ENCODE results near the gene SPCS1. TPM values are rescaled to one million over a fixed set of nuclear protein-coding genes. Genes with fewer than 3 reads are reported as not detected.

Gene SPCS1
- total and polyA plus RNA-seq, 11 donors, result 48.6 to 176 (median 80.2) TPM

DNA sequence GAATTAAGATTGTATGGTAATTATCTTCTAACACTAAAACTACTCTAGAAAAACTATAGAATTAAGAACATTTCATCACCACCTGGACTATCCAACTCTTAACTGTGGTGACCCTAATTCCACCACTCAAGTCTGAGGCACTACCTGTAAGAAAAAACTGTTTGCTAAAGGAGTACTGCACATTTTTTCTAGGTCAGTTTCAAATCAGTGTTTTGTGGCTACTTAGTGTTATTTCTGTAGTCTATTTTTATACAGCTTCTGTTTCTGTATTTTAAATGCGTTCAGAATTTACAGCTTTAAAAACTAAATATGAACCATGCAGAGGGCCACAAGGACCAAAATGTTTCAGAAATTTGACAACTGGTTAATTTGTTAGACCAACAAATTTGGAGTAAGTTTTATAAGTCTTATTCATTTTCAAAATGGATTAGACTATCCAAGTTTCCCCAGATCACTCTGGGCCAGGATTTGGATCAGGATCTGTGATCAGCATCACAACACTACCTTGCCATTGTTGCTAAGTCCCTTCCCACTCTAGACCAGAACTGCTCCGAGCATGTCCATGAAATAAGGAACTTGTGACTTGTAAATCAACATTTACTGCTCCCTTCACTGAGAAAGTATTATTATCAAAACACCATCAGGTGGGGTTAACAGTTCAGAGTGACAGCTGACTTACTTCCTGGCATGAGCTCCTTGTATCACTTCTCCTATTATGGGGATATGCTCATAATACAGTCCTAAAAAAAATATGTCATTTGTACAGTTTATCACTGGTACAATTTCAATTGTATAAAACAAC, 8.9 kb upstream of the SPCS1 start:
- ATAC-seq (no peak), DNase-seq (no peak)
- Histone ChIP-seq H3K27me3 (no peaks in the 10 kb centered on the region), H3K27ac (no peak overlapping the region), H3K9me3 (no peaks in the 10 kb centered on the region), H3K4me1 (no peaks in the 10 kb centered on the region), H3K4me3 (no peak overlapping the region), H3K36me3 (peaks cover 0 to 83% (median 78%) of the 10 kb centered on the region in 9 donors)
- 86 to 89% (median 87%) methylated on average over 2 of the region's 2 CpGs for whole genome bisulfite sequencing, 4 donors
- TF ChIP-seq CTCF (IDR thresholded peaks at IDR 0.05) (no peak), POLR2A (IDR thresholded peaks at IDR 0.05) (no peak)
- intact Hi-C loops (cut with DNase I), result no loop called here

DNA sequence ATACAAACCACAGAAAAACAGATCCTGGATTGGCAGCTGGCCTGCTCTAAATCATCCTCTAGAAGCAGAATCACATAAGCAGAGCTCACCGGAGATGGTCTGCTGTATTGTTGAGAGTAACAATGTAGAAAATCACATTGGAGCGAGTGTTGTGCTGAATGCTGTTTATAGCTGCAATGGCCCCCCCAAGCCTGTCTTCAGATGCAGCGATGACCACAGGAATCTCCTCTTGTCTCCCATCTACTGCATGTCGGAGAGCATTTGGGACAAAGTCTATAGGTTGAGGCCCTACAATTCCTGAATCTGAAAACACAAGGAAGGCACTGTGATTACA, 8.3 kb upstream of the SPCS1 start:
- no peaks in the 10 kb centered on the region for H3K9me3 ChIP-seq
- WGBS, 4 donors, result 93 to 98% (median 94%) methylated on average over 4 of the region's 4 CpGs
- H3K4me3 ChIP-seq, result no peak overlapping the region
- intact Hi-C loops (cut with DNase I), result no loop called here
- H3K4me1 ChIP-seq, result no peaks in the 10 kb centered on the region
- ATAC-seq (no peak), DNase-seq (no peak)
- H3K27me3 ChIP-seq, result no peaks in the 10 kb centered on the region
- H3K36me3 ChIP-seq, result peaks cover 0 to 77% (median 72%) of the 10 kb centered on the region in 9 donors
- no peak overlapping the region for H3K27ac ChIP-seq
- TF ChIP-seq POLR2A (IDR thresholded peaks at IDR 0.05), result no peak
- no peak for TF ChIP-seq CTCF (IDR thresholded peaks at IDR 0.05)

- H3K27ac ChIP-seq, result no peak overlapping the region
- H3K36me3 ChIP-seq, result peaks cover 0 to 29% (median 24%) of the 10 kb centered on the region in 9 donors
- intact Hi-C loops (cut with DNase I), result no loop called here
- no peak for DNase-seq
- no peak for TF ChIP-seq CTCF (IDR thresholded peaks at IDR 0.05)
- TF ChIP-seq POLR2A (IDR thresholded peaks at IDR 0.05), result no peak
- H3K4me3 ChIP-seq, result no peak overlapping the region
- no peaks in the 10 kb centered on the region for H3K27me3 ChIP-seq
- no peaks in the 10 kb centered on the region for H3K9me3 ChIP-seq
- WGBS, 4 donors, result 88 to 93% (median 90%) methylated on average over 7 of the region's 7 CpGs
- peaks cover 0 to 40% (median 32%) of the 10 kb centered on the region in 12 donors for H3K4me1 ChIP-seq
- no peak for ATAC-seq
These were observed 2.6 kb upstream of the SPCS1 start for GRCh38 chr3:52703341-52703740.

- Histone ChIP-seq H3K4me1 (peaks cover 0 to 45% (median 32%) of the 10 kb centered on the region in 12 donors), H3K4me3 (peak overlapping the region; percentile 67 to 100 (median 95)), H3K27me3 (no peaks in the 10 kb centered on the region), H3K9me3 (no peaks in the 10 kb centered on the region), H3K27ac (peak overlapping the region; percentile 85 to 97 (median 91)), H3K36me3 (peaks cover 0 to 29% (median 22%) of the 10 kb centered on the region in 9 donors)
- DNase-seq, result peak in 2 of 5 donors; percentile 18 to 37
- peak; percentile 3 to 27 (median 19) for ATAC-seq
- TF ChIP-seq POLR2A (IDR thresholded peaks at IDR 0.05) (no peak), CTCF (IDR thresholded peaks at IDR 0.05) (no peak)
- WGBS, 4 donors, result 2 to 3% (median 2%) methylated on average over 17 to 22 of the region's 22 CpGs
- intact Hi-C loops (cut with DNase I), result loop anchor here in 1 of 10 donors (1.0 kb wide), 1 partner anchor 20 kb away; the partner anchor contains the start of gene PBRM1
These were observed 1.1 kb upstream of the SPCS1 start for GRCh38 chr3:52704611-52705437.
